ENCODE data around the gene RPS19.

DNA sequence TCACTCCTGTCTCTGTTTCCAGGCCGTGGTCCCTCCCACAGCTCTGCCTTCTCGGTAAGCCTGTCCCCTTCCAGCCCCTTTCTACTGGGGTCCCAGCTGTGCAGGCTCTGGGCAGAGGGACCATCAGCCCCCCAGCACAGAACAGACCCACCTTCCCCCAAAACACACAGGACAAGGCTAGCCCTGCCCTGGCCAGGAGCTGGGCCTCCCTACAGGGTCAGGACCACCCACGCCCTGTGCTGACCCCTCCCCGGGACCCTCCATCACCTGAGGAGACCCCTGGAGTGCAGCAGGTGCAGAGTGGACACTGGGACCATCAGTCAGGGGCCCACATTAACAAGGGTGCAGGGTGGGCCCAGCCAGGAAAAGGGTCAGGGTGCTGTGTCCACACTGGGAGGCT, 49.8 kb upstream of the RPS19 start:
- TF ChIP-seq, protein P1, sequence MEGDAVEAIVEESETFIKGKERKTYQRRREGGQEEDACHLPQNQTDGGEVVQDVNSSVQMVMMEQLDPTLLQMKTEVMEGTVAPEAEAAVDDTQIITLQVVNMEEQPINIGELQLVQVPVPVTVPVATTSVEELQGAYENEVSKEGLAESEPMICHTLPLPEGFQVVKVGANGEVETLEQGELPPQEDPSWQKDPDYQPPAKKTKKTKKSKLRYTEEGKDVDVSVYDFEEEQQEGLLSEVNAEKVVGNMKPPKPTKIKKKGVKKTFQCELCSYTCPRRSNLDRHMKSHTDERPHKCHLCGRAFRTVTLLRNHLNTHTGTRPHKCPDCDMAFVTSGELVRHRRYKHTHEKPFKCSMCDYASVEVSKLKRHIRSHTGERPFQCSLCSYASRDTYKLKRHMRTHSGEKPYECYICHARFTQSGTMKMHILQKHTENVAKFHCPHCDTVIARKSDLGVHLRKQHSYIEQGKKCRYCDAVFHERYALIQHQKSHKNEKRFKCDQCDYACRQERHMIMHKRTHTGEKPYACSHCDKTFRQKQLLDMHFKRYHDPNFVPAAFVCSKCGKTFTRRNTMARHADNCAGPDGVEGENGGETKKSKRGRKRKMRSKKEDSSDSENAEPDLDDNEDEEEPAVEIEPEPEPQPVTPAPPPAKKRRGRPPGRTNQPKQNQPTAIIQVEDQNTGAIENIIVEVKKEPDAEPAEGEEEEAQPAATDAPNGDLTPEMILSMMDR (IDR thresholded peaks at IDR 0.05): no peak
- no peak for TF ChIP-seq POLR2A (IDR thresholded peaks at IDR 0.05)

Data from testis (tissue), 2 donors.